ENCODE measurements around the gene TP53I11.

The TP53I11 gene

DNA sequence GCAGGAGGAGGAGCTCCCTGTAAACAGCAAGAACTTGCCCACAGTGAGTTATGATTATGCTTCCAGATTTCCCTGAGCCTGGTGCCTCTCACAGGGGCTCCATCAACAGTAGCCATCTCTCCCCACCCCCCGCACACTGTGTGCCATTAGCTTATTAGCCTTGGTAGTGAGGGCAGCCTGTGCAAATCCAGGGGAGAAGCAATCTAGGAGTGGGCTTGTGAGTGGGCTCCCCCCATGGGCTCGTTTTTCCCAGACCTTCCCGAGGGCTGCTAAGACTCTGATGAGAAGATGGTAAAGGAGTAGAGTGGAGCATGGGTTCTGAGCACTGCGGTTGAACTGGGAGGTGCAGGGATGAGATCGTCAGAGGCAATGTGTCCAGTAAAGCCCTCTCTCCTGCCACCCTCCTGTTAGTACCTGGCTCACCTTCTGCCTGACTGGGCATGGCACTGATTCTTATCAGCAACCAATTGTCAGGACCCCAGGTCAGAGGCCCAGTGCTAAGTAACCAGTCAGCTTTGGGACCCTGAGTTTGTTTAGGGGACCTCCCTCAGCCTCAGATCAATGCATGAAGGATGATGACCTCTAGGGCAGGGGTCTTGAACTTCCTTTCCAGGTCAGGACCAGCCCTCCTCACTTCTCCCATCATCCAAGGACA is 38.4 kb upstream of the TP53I11 start:
- Mint-ChIP-seq H3K4me3 (no peak overlapping the region), H3K27ac (no peak overlapping the region), H3K4me1 (peaks cover 19% of the 10 kb centered on the region), H3K27me3 (ENCODE audit: low read depth, poor library complexity) (peaks cover 8% of the 10 kb centered on the region), H3K36me3 (ENCODE audit: low read depth) (no peaks in the 10 kb centered on the region), H3K9me3 (no peaks in the 10 kb centered on the region)
- TF ChIP-seq, protein P1, sequence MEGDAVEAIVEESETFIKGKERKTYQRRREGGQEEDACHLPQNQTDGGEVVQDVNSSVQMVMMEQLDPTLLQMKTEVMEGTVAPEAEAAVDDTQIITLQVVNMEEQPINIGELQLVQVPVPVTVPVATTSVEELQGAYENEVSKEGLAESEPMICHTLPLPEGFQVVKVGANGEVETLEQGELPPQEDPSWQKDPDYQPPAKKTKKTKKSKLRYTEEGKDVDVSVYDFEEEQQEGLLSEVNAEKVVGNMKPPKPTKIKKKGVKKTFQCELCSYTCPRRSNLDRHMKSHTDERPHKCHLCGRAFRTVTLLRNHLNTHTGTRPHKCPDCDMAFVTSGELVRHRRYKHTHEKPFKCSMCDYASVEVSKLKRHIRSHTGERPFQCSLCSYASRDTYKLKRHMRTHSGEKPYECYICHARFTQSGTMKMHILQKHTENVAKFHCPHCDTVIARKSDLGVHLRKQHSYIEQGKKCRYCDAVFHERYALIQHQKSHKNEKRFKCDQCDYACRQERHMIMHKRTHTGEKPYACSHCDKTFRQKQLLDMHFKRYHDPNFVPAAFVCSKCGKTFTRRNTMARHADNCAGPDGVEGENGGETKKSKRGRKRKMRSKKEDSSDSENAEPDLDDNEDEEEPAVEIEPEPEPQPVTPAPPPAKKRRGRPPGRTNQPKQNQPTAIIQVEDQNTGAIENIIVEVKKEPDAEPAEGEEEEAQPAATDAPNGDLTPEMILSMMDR (IDR thresholded peaks at IDR 0.05): no peak
- DNase-seq: no peak

GRCh38 chr11:44988111-44988510 is 37.4 kb upstream of the TP53I11 start:
- TF ChIP-seq, protein P1 (IDR thresholded peaks at IDR 0.05): no peak
- Mint-ChIP-seq H3K27ac (no peak overlapping the region), H3K4me3 (no peak overlapping the region), H3K36me3 (ENCODE audit: low read depth) (no peaks in the 10 kb centered on the region), H3K27me3 (ENCODE audit: low read depth, poor library complexity) (peaks cover 8% of the 10 kb centered on the region), H3K9me3 (no peaks in the 10 kb centered on the region), H3K4me1 (peaks cover 19% of the 10 kb centered on the region)
- no peak for DNase-seq

- H3K4me1 Mint-ChIP-seq: peaks cover 19% of the 10 kb centered on the region
- H3K36me3 Mint-ChIP-seq (ENCODE audit: low read depth): no peaks in the 10 kb centered on the region
- TF ChIP-seq, protein P1 (IDR thresholded peaks at IDR 0.05): no peak
- H3K9me3 Mint-ChIP-seq: no peaks in the 10 kb centered on the region
- H3K27ac Mint-ChIP-seq: no peak overlapping the region
- peaks cover 8% of the 10 kb centered on the region for H3K27me3 Mint-ChIP-seq (ENCODE audit: low read depth, poor library complexity)
- no peak overlapping the region for H3K4me3 Mint-ChIP-seq
- no peak for DNase-seq
These were observed 36.8 kb upstream of the TP53I11 start for GRCh38 chr11:44987506-44987905.

- TF ChIP-seq, protein P1 (IDR thresholded peaks at IDR 0.05): no peak
- Mint-ChIP-seq H3K36me3 (ENCODE audit: low read depth) (no peaks in the 10 kb centered on the region), H3K27me3 (ENCODE audit: low read depth, poor library complexity) (peaks cover 8% of the 10 kb centered on the region), H3K4me1 (peaks cover 19% of the 10 kb centered on the region), H3K4me3 (no peak overlapping the region), H3K27ac (no peak overlapping the region), H3K9me3 (peaks cover 7% of the 10 kb centered on the region)
- no peak for DNase-seq
These were observed 35.6 kb upstream of the TP53I11 start for GRCh38 chr11:44986315-44986714.

- Mint-ChIP-seq H3K9me3 (peaks cover 7% of the 10 kb centered on the region), H3K36me3 (ENCODE audit: low read depth) (no peaks in the 10 kb centered on the region), H3K27me3 (ENCODE audit: low read depth, poor library complexity) (peaks cover 8% of the 10 kb centered on the region), H3K27ac (no peak overlapping the region), H3K4me1 (peaks cover 15% of the 10 kb centered on the region), H3K4me3 (no peak overlapping the region)
- TF ChIP-seq, protein P1 (IDR thresholded peaks at IDR 0.05): no peak
- DNase-seq: no peak
These were observed 35.0 kb upstream of the TP53I11 start for GRCh38 chr11:44985721-44986120.

- Mint-ChIP-seq H3K27ac (no peak overlapping the region), H3K36me3 (ENCODE audit: low read depth) (no peaks in the 10 kb centered on the region), H3K27me3 (ENCODE audit: low read depth, poor library complexity) (no peaks in the 10 kb centered on the region), H3K4me3 (no peak overlapping the region), H3K4me1 (peaks cover 11% of the 10 kb centered on the region), H3K9me3 (peaks cover 7% of the 10 kb centered on the region)
- TF ChIP-seq, protein P1 (IDR thresholded peaks at IDR 0.05): no peak
- no peak for DNase-seq
These were observed 33.1 kb upstream of the TP53I11 start for GRCh38 chr11:44983786-44984185.

All from nephron progenitor cell (in vitro differentiated cells).